OCI-LY7 (cell line): ENCODE data around the gene TMCC2. TPM values are rescaled to one million over a fixed set of nuclear protein-coding genes. Genes with fewer than 3 reads are reported as not detected.

Source experiments
- BruUV-seq: library from RNA; stranded (reverse); fragments of 400-500 nt; replicated peaks from 2 replicates; lab custom pipeline; 2021; lab: Mats Ljungman, UMichigan
- CTCF ChIA-PET: fragments of 300-600 bp; sonication (Branson Sonifier 250); formaldehyde crosslinking; loops from one replicate; lab custom pipeline; 2022; ENCODE audit warnings: antibody characterized with exemption; ENCODE audit not compliant: unreplicated experiment; lab: Charles Lee
- POLR2A ChIA-PET: fragments of 300-600 bp; sonication (Branson Sonifier 250); formaldehyde crosslinking; loops from one replicate; lab custom pipeline; 2022; ENCODE audit warnings: antibody characterized with exemption; lab: Charles Lee
- DNase-seq: peaks from one replicate; pipeline ENCODE4 v3.0.0-alpha.2; 2015; ENCODE audit warnings: low spot score
- H2AFZ ChIP-seq: fragments of 200-600 bp; sonication (generic), shearing (Covaris generic); 2 replicates; pipeline ENCODE4 v1.6.1; 2014; ENCODE audit warnings: mild to moderate bottlenecking, antibody characterized with exemption, low read length, moderate library complexity
- H3K27ac ChIP-seq: fragments of 200-600 bp; sonication (generic); 2 replicates; pipeline ENCODE4 v1.5.1; 2014; ENCODE audit warnings: mixed run types, low read depth, mild to moderate bottlenecking, moderate library complexity, low read length, inconsistent platforms; ENCODE audit not compliant: poor library complexity, severe bottlenecking
- H3K36me3 ChIP-seq: fragments of 200-600 bp; sonication (generic); 2 replicates; pipeline ENCODE4 v1.6.1; 2014; ENCODE audit warnings: mild to moderate bottlenecking, antibody characterized with exemption, low read length, moderate library complexity, mixed read lengths; ENCODE audit not compliant: insufficient read depth
- H3K4me1 ChIP-seq: fragments of 200-600 bp; sonication (generic); 2 replicates; pipeline ENCODE4 v1.5.1; 2014; ENCODE audit warnings: mild to moderate bottlenecking, low read length; ENCODE audit not compliant: insufficient read depth, poor library complexity, severe bottlenecking
- H3K4me2 ChIP-seq: fragments of 200-600 bp; sonication (generic); 2 replicates; pipeline ENCODE4 v1.6.1; 2014; ENCODE audit warnings: mild to moderate bottlenecking, low read length
- H3K4me3 ChIP-seq: fragments of 200-600 bp; sonication (generic); 2 replicates; pipeline ENCODE4 v1.5.1; 2014; ENCODE audit warnings: mild to moderate bottlenecking, low read depth, low read length; ENCODE audit not compliant: poor library complexity, severe bottlenecking
- H3K79me2 ChIP-seq: fragments of 200-600 bp; sonication (generic); 2 replicates; pipeline ENCODE4 v1.6.1; 2016; ENCODE audit warnings: low read depth, mild to moderate bottlenecking, low read length, moderate library complexity, mixed read lengths; ENCODE audit not compliant: insufficient read depth
- H3K9me2 ChIP-seq: fragments of 200-600 bp; sonication (generic); 2 replicates; pipeline ENCODE4 v1.6.1; 2016; ENCODE audit warnings: mild to moderate bottlenecking, low read length, mixed read lengths; ENCODE audit not compliant: insufficient read depth
- H3K9me3 ChIP-seq: fragments of 200-600 bp; sonication (generic); 2 replicates; pipeline ENCODE4 v1.6.1; 2014; ENCODE audit warnings: mild to moderate bottlenecking, mixed run types, low read length, mixed read lengths
- H4K20me1 ChIP-seq: fragments of 200-600 bp; sonication (generic); 2 replicates; pipeline ENCODE4 v1.6.1; 2014; ENCODE audit warnings: mild to moderate bottlenecking, antibody characterized with exemption, low read length, moderate library complexity, mixed read lengths; ENCODE audit not compliant: insufficient read depth
- CTCF ChIP-seq: fragments of 200-600 bp; sonication (generic); conservative IDR thresholded peaks from 2 replicates; pipeline ENCODE4 v1.5.1; 2014; ENCODE audit warnings: mild to moderate bottlenecking, antibody characterized with exemption, low read length, moderate library complexity, mixed read lengths
- EZH2phosphoT487 ChIP-seq: fragments of 200-600 bp; sonication (generic); IDR thresholded peaks from 2 replicates; pipeline ENCODE4 v1.6.1; 2018; ENCODE audit warnings: low read depth, borderline replicate concordance, mild to moderate bottlenecking, mixed run types, antibody characterized with exemption, low read length, moderate library complexity, mixed read lengths
- intact Hi-C: fragments of 100-400 bp; cut with micrococcal nuclease; formaldehyde crosslinking; loops from one replicate; pipeline ENCODE4 v1.10.0; 2022; ENCODE audit not compliant: unreplicated experiment
- total RNA-seq, 2 experiments: library from RNA; depleted of rRNA in 1 of 2; stranded (reverse); fragments of >200 nt in 1 of 2; shearing (Covaris generic) in 1 of 2; gene quantifications; 2 replicates each; pipeline ENCODE4 v1.2.3, GENCODE V29; 2014 to 2022

Gene TMCC2
- total RNA-seq, 2 experiments from 2014 or later: 5.2 to 7.8 TPM

- H4K20me1 ChIP-seq: no peaks in the 10 kb centered on the region
- no peak overlapping the region for H3K4me3 ChIP-seq
- intact Hi-C loops: no loop called here
- ChIA-PET POLR2A (interaction anchor here (0.6 to 1.8 kb wide), 7 partner anchors 9 to 214 kb away, joined by 3 to 9 read pairs (median 4); no protein-coding TSS in a partner anchor), CTCF (interaction anchor here (0.5 to 8.0 kb wide), 3 partner anchors 33 to 1579 kb away, joined by 3 to 48 read pairs (median 8); partner anchors contain the start of gene TMCC2)
- no peak overlapping the region for H2AFZ ChIP-seq
- H3K27ac ChIP-seq: no peak overlapping the region
- BruUV-seq: no TSS peak
- no peak overlapping the region for H3K4me2 ChIP-seq
- TF ChIP-seq EZH2phosphoT487: no peak
- TF ChIP-seq CTCF: no peak
- H3K9me2 ChIP-seq: no peaks in the 10 kb centered on the region
- H3K36me3 ChIP-seq: no peaks in the 10 kb centered on the region
- no peaks in the 10 kb centered on the region for H3K9me3 ChIP-seq
- DNase-seq: no peak
- no peaks in the 10 kb centered on the region for H3K79me2 ChIP-seq
- H3K4me1 ChIP-seq: peaks cover 45% of the 10 kb centered on the region
Measured at GRCh38 chr1:205260948-205261732, 33.4 kb downstream of the TMCC2 start.

DNA sequence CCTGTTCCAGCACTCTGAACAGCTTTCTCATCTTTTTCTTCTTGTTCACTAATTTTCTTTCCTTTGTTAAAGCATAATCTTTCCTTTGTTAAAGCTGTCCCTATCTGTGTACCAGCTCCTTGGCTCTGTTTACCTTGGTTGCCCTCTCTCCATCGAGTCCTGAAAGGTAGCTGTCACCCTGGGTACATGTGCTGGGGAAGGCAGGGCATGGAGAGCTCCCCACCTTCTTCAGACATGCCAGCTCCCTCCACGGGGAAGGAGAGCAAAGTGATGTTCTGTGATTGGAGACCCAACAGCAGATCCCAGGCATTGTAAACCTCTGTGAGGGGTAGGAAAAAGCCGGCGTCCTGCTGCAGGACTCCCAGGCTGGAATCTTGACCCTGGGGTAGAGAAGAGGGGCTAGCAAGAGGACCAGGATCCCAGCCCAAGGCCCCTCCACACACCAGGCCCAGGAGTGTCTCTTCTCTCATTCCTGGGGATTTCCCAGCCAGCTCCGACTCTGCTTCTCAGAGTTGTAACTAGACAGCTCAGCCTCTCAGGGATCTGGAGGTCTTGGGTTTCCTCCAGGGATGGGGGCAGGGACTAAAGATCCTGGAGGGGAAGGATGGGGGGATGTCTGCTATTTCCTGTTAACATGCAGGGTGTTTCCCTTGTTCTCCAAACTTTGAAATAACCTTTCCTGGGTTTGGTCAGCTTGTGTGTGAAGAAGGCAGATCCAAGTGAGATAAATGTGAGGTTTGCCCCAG, 34.4 kb downstream of the TMCC2 start:
- POLR2A ChIA-PET: interaction anchor here (0.7 to 1.0 kb wide), 4 partner anchors 8 to 186 kb away, joined by 3 to 5 read pairs (median 4); no protein-coding TSS in a partner anchor
- no TSS peak for BruUV-seq

More for the DNA sequence above, 34.4 kb downstream of the TMCC2 start:
- DNase-seq: no peak
- Histone ChIP-seq H3K9me2 (no peaks in the 10 kb centered on the region), H4K20me1 (no peaks in the 10 kb centered on the region), H3K4me2 (no peak overlapping the region), H3K36me3 (no peaks in the 10 kb centered on the region), H3K9me3 (no peaks in the 10 kb centered on the region), H3K4me1 (peaks cover 40% of the 10 kb centered on the region), H3K4me3 (no peak overlapping the region), H3K27ac (no peak overlapping the region), H3K79me2 (no peaks in the 10 kb centered on the region), H2AFZ (no peak overlapping the region)
- intact Hi-C loops: no loop called here
- CTCF ChIA-PET: no interaction called here
- TF ChIP-seq EZH2phosphoT487: no peak
- TF ChIP-seq CTCF: no peak
